GM12878 (cell line): ENCODE measurements around the gene ZNF280D. TPM values are rescaled to one million over a fixed set of nuclear protein-coding genes. Genes with fewer than 3 reads are reported as not detected.

ENCODE experiments used
- ATAC-seq: fragments of 200-7000 bp; cut with Tn5 transposase; 3 replicates; pipeline ENCODE4 v1.9.1; 2020; ENCODE audit warnings: mild to moderate bottlenecking, moderate library complexity
- BruUV-seq: library from RNA; stranded (reverse); fragments of 400-500 nt; replicated peaks from 2 replicates; lab custom pipeline; 2021; lab: Mats Ljungman, UMichigan
- CTCF ChIA-PET: fragments of 300-600 bp; sonication (Branson Sonifier 250); formaldehyde crosslinking; extraction: SDS; loops from one replicate; lab custom pipeline; 2021; ENCODE audit warnings: inconsistent platforms; lab: Yijun Ruan, JAX
- POLR2A ChIA-PET: fragments of 350-600 bp; formaldehyde crosslinking; extraction: SDS; loops from one replicate; lab custom pipeline; 2021; ENCODE audit warnings: inconsistent platforms; lab: Charles Lee
- RAD21 ChIA-PET: fragments of 300-600 bp; sonication (Branson Sonifier 250); formaldehyde crosslinking; loops from one replicate; lab custom pipeline; 2023; ENCODE audit warnings: antibody characterized with exemption; ENCODE audit not compliant: unreplicated experiment; lab: Charles Lee
- SMC1A ChIA-PET: fragments of 300-600 bp; sonication (Branson Sonifier 250); formaldehyde crosslinking; loops from one replicate; lab custom pipeline; 2023; ENCODE audit not compliant: unreplicated experiment, uncharacterized antibody; lab: Charles Lee
- DNase-seq: peaks from one replicate; pipeline ENCODE4 v3.0.0-alpha.2; 2011; ENCODE audit warnings: low read depth, low spot score
- FAIRE-seq: peaks from 3 replicates; lab custom pipeline; 2011; peaks lifted over from hg19 to GRCh38; lab: Jason Lieb, UNC
- H2AFZ ChIP-seq: 2 replicates; pipeline ENCODE4 v1.6.0; 2011; ENCODE audit warnings: low read depth, low read length, control low read depth; ENCODE audit not compliant: control insufficient read depth
- H3K27ac ChIP-seq: 2 replicates; pipeline ENCODE4 v1.5.1; 2011; ENCODE audit warnings: control low read depth; ENCODE audit not compliant: control insufficient read depth, insufficient read depth
- H3K27me3 ChIP-seq, 2 experiments: replicated peaks in 1 of 2; 2 replicates each; pipeline versions ENCODE4 v1.6.0 to v1.6.1; 2011; ENCODE audit warnings: low read length in 1 of 2; ENCODE audit not compliant: control insufficient read depth in 2 of 2, insufficient read depth in 2 of 2
- H3K36me3 ChIP-seq, 2 experiments: 2 replicates each; pipeline ENCODE4 v1.5.1; 2011; ENCODE audit warnings: low read length in 1 of 2; ENCODE audit not compliant: control insufficient read depth in 2 of 2, insufficient read depth in 2 of 2
- H3K4me1 ChIP-seq: 2 replicates; pipeline ENCODE4 v1.6.1; 2011; ENCODE audit warnings: mild to moderate bottlenecking, low read length, moderate library complexity, mixed read lengths; ENCODE audit not compliant: control insufficient read depth, insufficient read depth
- H3K4me2 ChIP-seq: 2 replicates; pipeline ENCODE4 v1.6.0; 2011; ENCODE audit warnings: control low read depth; ENCODE audit not compliant: control insufficient read depth, insufficient read depth
- H3K4me3 ChIP-seq: fragments of 200-600 bp; sonication (generic); 2 replicates; pipeline ENCODE4 v1.5.1; 2016
- H3K79me2 ChIP-seq: 2 replicates; pipeline ENCODE4 v1.6.0; 2011; ENCODE audit warnings: low read length; ENCODE audit not compliant: control insufficient read depth, insufficient read depth
- H3K9ac ChIP-seq: 2 replicates; pipeline ENCODE4 v1.8.0; 2011; ENCODE audit warnings: low read length, control low read depth, mixed read lengths; ENCODE audit not compliant: control insufficient read depth, insufficient read depth
- H3K9me3 ChIP-seq: replicated peaks from 3 replicates; pipeline ENCODE4 v1.5.1; 2011; ENCODE audit warnings: mild to moderate bottlenecking, low read length; ENCODE audit not compliant: control insufficient read depth, insufficient read depth
- H4K20me1 ChIP-seq: 2 replicates; pipeline ENCODE4 v1.6.0; 2011; ENCODE audit not compliant: control insufficient read depth, insufficient read depth
- WRNIP1 ChIP-seq: IDR thresholded peaks from 2 replicates; pipeline ENCODE4 v1.6.1; 2011; ENCODE audit warnings: low read depth, low read length, improper control_type of control experiment, borderline replicate concordance
- WGBS: methylation state at CpG from one replicate; pipeline ENCODE4 v1.1.6; 2016; ENCODE audit warnings: low lambda C conversion rate; ENCODE audit not compliant: insufficient replicate concordance, insufficient coverage; ENCODE audit errors: missing lambda C conversion rate; 5-methylcytosine and 5-hydroxymethylcytosine counted together
- in situ Hi-C: fragments of 300-500 bp; cut with MboI; formaldehyde crosslinking; loops from 9 replicates; pipeline ENCODE4 v1.14.3; 2018; ENCODE audit warnings: mixed read lengths
- intact Hi-C: fragments of 100-400 bp; cut with micrococcal nuclease; formaldehyde crosslinking; loops from one replicate; pipeline ENCODE4 v1.14.2; 2022; ENCODE audit not compliant: unreplicated experiment
- polyA plus RNA-seq, 11 experiments: library from polyadenylated mRNA; depleted of rRNA in 4 of 11; unstranded in 6 of 11; stranded (reverse) in 5 of 11; fragments of >200 nt; fragmentation: Nextera tagmentation in 4 of 11; fragmentation: Illumina TruSeq in 1 of 11; extraction: Ambion mirVana in 4 of 11; extraction: Trizol in 1 of 11; gene quantifications; 1 replicate in 1 of 11; 2 replicates in 10 of 11; pipeline versions ENCODE4 v1.2.1 to v1.2.3, GENCODE V29; 2011 to 2016; ENCODE audit warnings: inconsistent platforms in 2 of 11, missing spikeins in 2 of 11, low read depth in 1 of 11
- small RNA-seq: library from RNA; depleted of rRNA; stranded (forward); fragments of <200 nt; gene quantifications from one replicate; pipeline ENCODE3, GENCODE V24; 2014
- total RNA-seq, 4 experiments: library from RNA; depleted of rRNA in 3 of 4; stranded (reverse); fragments of >200 nt in 3 of 4; fragmentation: Illumina TruSeq in 1 of 4; extraction: Trizol in 1 of 4; gene quantifications; 2 replicates each; pipeline versions ENCODE4 v1.2.1 to v1.2.3, GENCODE V29; 2013 to 2021

The ZNF280D gene
- total and polyA plus RNA-seq, 10 of the 15 experiments (the other 5 are each of a cell fraction or from before 2014, with no cell fraction given): 5.6 to 18.6 (median 8.6) TPM

GRCh38 chr15:56582785-56583184 lies 150.5 kb downstream of the ZNF280D start:
- Histone ChIP-seq H2AFZ (no peak overlapping the region), H3K27me3 (no peaks in the 10 kb centered on the region), H3K4me1 (no peaks in the 10 kb centered on the region), H3K4me3 (no peak overlapping the region), H3K27ac (no peak overlapping the region), H3K79me2 (no peaks in the 10 kb centered on the region), H3K9ac (no peak overlapping the region), H3K4me2 (no peak overlapping the region), H3K36me3 (no peaks in the 10 kb centered on the region), H4K20me1 (no peaks in the 10 kb centered on the region), H3K9me3 (peaks cover 8% of the 10 kb centered on the region)
- 0% methylated on average over 2 of the region's 2 CpGs for WGBS
- DNase-seq: no peak
- CTCF ChIA-PET: no interaction called here
- POLR2A ChIA-PET: no interaction called here
- in situ Hi-C loops: no loop called here
- no peak for ATAC-seq
- SMC1A ChIA-PET: interaction anchor here (1.4 kb wide), 1 partner anchor 11 kb away, joined by 3 read pairs; no protein-coding TSS in a partner anchor
- FAIRE-seq: no peak
- TF ChIP-seq WRNIP1: no peak
- intact Hi-C loops: no loop called here
- no TSS peak for BruUV-seq
- RAD21 ChIA-PET: no interaction called here

Small RNAs within 50 kb of the gene (small RNA-seq; reads per million reads assigned to genes)
- gene RF00019: not detected

Other genes with a start within 250 kb of the ZNF280D start
- 70.9 and 72.5 TPM in 2 replicates for gene TCF12, start 185.1 kb upstream of the ZNF280D start, total RNA-seq (2014; rRNA removed)
- 47.1 and 51.2 TPM in 2 replicates for gene TCF12, start 185.1 kb upstream of the ZNF280D start, total RNA-seq (2014; rRNA removed; fragmentation: Illumina TruSeq; extraction: Trizol)
- 66.5 and 68.1 TPM in 2 replicates for gene TCF12, start 185.1 kb upstream of the ZNF280D start, total RNA-seq (2021)
- 43.4 and 69.3 TPM in 2 replicates for gene TCF12, start 185.1 kb upstream of the ZNF280D start, polyA plus RNA-seq (2011; rRNA removed)
- gene TCF12, start 185.1 kb upstream of the ZNF280D start, polyA plus RNA-seq (2014; fragmentation: Illumina TruSeq; extraction: Trizol): 55.7 and 72.5 TPM in 2 replicates
- gene TCF12, start 185.1 kb upstream of the ZNF280D start, polyA plus RNA-seq (2014; fragmentation: Nextera tagmentation; extraction: Ambion mirVana): 1 to 10 TPM; 8.2 to 9.0 TPM
- gene TCF12, start 185.1 kb upstream of the ZNF280D start, polyA plus RNA-seq (2014; rRNA removed): 36.4 and 43.1 TPM in 2 replicates
- gene TCF12, start 185.1 kb upstream of the ZNF280D start, polyA plus RNA-seq (2016; fragmentation: Nextera tagmentation; extraction: Ambion mirVana): 10 to 100 TPM; 48.9 to 50.1 TPM